Testis (tissue), 2 donors: ENCODE results near the gene VAMP5.

Experiments
- POLR2A ChIP-seq: fragments of 450-650 bp; IDR thresholded peaks from one replicate; pipeline ENCODE4 v1.6.1; 2017; ENCODE audit warnings: antibody characterized with exemption, mild to moderate bottlenecking, moderate library complexity
- TF ChIP-seq, protein P1 (sequence below), 3 experiments: fragments of 450-650 bp in 2 of 3; fragments of 200-600 bp in 1 of 3; sonication (generic) in 1 of 3; IDR thresholded peaks; one replicate each; pipeline ENCODE4 v1.5.1; 2016 to 2019; ENCODE audit warnings: antibody characterized with exemption in 3 of 3, mild to moderate bottlenecking in 2 of 3, moderate library complexity in 1 of 3

DNA sequence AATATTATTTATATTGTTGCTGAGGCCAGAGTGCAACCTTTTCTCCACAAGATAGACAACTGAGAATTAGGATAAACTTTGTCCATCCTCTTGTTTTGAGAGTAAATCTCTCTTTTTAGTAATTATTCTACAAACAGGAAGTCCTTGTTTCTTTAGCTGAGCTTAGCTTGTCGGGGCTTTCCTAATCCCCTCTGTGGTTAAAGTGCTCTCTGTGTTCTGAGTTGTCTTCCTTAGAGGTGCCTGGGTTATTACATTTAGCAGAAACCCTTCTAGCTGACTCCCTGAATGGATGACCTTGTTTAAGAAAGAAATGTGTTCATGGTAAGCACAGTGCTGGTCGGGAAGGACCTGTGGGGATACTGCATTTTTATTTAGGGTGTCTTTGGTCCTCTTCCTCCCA, 44.4 kb downstream of the VAMP5 start:
- TF ChIP-seq, protein P1, sequence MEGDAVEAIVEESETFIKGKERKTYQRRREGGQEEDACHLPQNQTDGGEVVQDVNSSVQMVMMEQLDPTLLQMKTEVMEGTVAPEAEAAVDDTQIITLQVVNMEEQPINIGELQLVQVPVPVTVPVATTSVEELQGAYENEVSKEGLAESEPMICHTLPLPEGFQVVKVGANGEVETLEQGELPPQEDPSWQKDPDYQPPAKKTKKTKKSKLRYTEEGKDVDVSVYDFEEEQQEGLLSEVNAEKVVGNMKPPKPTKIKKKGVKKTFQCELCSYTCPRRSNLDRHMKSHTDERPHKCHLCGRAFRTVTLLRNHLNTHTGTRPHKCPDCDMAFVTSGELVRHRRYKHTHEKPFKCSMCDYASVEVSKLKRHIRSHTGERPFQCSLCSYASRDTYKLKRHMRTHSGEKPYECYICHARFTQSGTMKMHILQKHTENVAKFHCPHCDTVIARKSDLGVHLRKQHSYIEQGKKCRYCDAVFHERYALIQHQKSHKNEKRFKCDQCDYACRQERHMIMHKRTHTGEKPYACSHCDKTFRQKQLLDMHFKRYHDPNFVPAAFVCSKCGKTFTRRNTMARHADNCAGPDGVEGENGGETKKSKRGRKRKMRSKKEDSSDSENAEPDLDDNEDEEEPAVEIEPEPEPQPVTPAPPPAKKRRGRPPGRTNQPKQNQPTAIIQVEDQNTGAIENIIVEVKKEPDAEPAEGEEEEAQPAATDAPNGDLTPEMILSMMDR (IDR thresholded peaks at IDR 0.05) = no peak
- no peak for TF ChIP-seq POLR2A
